Colonic mucosa (tissue), 4 donors: ENCODE data around the gene HOXA11. TPM values are rescaled to one million over a fixed set of nuclear protein-coding genes. Genes with fewer than 3 reads are reported as not detected.
A peak's percentile ranks its signal among the peaks of the same experiment; 100 is the strongest.

Source experiments
- DNase-seq: peaks from one replicate; pipeline ENCODE4 v3.0.0-alpha.2; 2020
- H3K27ac ChIP-seq: fragments of 200-600 bp; one replicate; pipeline ENCODE4 v1.8.0; 2021
- H3K27me3 ChIP-seq: fragments of 200-600 bp; one replicate; pipeline ENCODE4 v1.8.0; 2021
- H3K36me3 ChIP-seq: fragments of 200-600 bp; one replicate; pipeline ENCODE4 v1.8.0; 2021
- H3K4me1 ChIP-seq: fragments of 200-600 bp; one replicate; pipeline ENCODE4 v1.8.0; 2021; ENCODE audit warnings: mild to moderate bottlenecking
- H3K4me3 ChIP-seq: fragments of 200-600 bp; one replicate; pipeline ENCODE4 v1.8.0; 2021
- H3K9ac ChIP-seq, 2 donors: one replicate each; pipeline ENCODE4 v1.7.0; 2013; ENCODE audit warnings: control low read depth in 2 of 2, low read depth in 2 of 2, low read length in 2 of 2
- H3K9me3 ChIP-seq: fragments of 200-600 bp; one replicate; pipeline ENCODE4 v1.8.0; 2021
- CTCF ChIP-seq: fragments of 200-600 bp; IDR thresholded peaks from one replicate; pipeline ENCODE4 v1.8.0; 2022; ENCODE audit warnings: antibody characterized with exemption, mild to moderate bottlenecking
- intact Hi-C: fragments of 100-400 bp; cut with DNase I; formaldehyde crosslinking; loops from one replicate; pipeline ENCODE4 v1.14.1; 2022
- total RNA-seq, 2 donors: library from RNA; stranded (reverse); fragmentation: NEBNext Ultra II Directional in 1 of 2; extraction: Animal tissue kit (Norgen Biotek cat#: 25700) in 1 of 2; gene quantifications; one replicate each; pipeline ENCODE4 v1.2.1, GENCODE V29; 2021
- donor health status: healthy.
- donor health status: DM: no; HTN: no; CAD: no.
- donor health status: DM: no; HTN: no; CAD: no.

HOXA11 gene
- total RNA-seq, 2 donors from 2014 or later, result 2.9 to 3.7 TPM

GRCh38 chr7:27193335-27194001, 8.4 kb upstream of the HOXA11 start:
- peak overlapping the region; percentile 39 for H3K4me3 ChIP-seq
- H3K9me3 ChIP-seq, result no peaks in the 10 kb centered on the region
- H3K27me3 ChIP-seq, result no peaks in the 10 kb centered on the region
- peak overlapping the region; percentile 94 for H3K27ac ChIP-seq
- intact Hi-C loops, result loop anchor here (10.0 kb wide), 2 partner anchors 551 to 901 kb away; partner anchors contain the start of gene TAX1BP1
- peak; percentile 48 for DNase-seq
- peak overlapping the region; percentile 74 to 89 for H3K9ac ChIP-seq
- no peaks in the 10 kb centered on the region for H3K36me3 ChIP-seq
- TF ChIP-seq CTCF, result no peak
- H3K4me1 ChIP-seq, result peaks cover 6% of the 10 kb centered on the region

GRCh38 chr7:27192546-27193334, 7.7 kb upstream of the HOXA11 start:
- Histone ChIP-seq H3K9me3 (no peaks in the 10 kb centered on the region), H3K36me3 (no peaks in the 10 kb centered on the region), H3K4me1 (peaks cover 6% of the 10 kb centered on the region), H3K27me3 (no peaks in the 10 kb centered on the region), H3K4me3 (peak overlapping the region; percentile 39), H3K27ac (peak overlapping the region; percentile 94), H3K9ac (peak overlapping the region; percentile 74 to 89)
- no peak for TF ChIP-seq CTCF
- peak; percentile 55 for DNase-seq
- intact Hi-C loops, result loop anchor here (10.0 kb wide), 2 partner anchors 552 to 902 kb away; partner anchors contain the start of gene TAX1BP1

GRCh38 chr7:27191833-27192545, 7.0 kb upstream of the HOXA11 start:
- Histone ChIP-seq H3K9ac (peak overlapping the region; percentile 74 to 89), H3K27ac (peak overlapping the region; percentile 94), H3K36me3 (no peaks in the 10 kb centered on the region), H3K4me1 (peaks cover 6% of the 10 kb centered on the region), H3K27me3 (no peaks in the 10 kb centered on the region), H3K9me3 (no peaks in the 10 kb centered on the region), H3K4me3 (peak overlapping the region; percentile 39)
- DNase-seq, result peak; percentile 70
- intact Hi-C loops, result loop anchor here (10.0 kb wide), 2 partner anchors 553 to 903 kb away; partner anchors contain the start of gene TAX1BP1
- TF ChIP-seq CTCF, result no peak

- Histone ChIP-seq H3K27me3 (no peaks in the 10 kb centered on the region), H3K4me3 (peak overlapping the region; percentile 39), H3K9ac (peak overlapping the region; percentile 74 to 89), H3K4me1 (peaks cover 6% of the 10 kb centered on the region), H3K27ac (peak overlapping the region; percentile 94), H3K36me3 (no peaks in the 10 kb centered on the region), H3K9me3 (no peaks in the 10 kb centered on the region)
- intact Hi-C loops, result loop anchor here (10.0 kb wide), 2 partner anchors 554 to 904 kb away; partner anchors contain the start of gene TAX1BP1
- TF ChIP-seq CTCF, result no peak
- peak; percentile 47 for DNase-seq
Observed at GRCh38 chr7:27191161-27191731, 6.2 kb upstream of the HOXA11 start.
